ENCODE data around the gene LAMA3. TPM values are rescaled to one million over a fixed set of nuclear protein-coding genes. Genes with fewer than 3 reads are reported as not detected.

The LAMA3 gene
- total and polyA plus RNA-seq, 10 of the 15 experiments (the other 5 are each of a cell fraction or from before 2014, with no cell fraction given), result 0.37 to 6.5 (median 5.4) TPM

DNA sequence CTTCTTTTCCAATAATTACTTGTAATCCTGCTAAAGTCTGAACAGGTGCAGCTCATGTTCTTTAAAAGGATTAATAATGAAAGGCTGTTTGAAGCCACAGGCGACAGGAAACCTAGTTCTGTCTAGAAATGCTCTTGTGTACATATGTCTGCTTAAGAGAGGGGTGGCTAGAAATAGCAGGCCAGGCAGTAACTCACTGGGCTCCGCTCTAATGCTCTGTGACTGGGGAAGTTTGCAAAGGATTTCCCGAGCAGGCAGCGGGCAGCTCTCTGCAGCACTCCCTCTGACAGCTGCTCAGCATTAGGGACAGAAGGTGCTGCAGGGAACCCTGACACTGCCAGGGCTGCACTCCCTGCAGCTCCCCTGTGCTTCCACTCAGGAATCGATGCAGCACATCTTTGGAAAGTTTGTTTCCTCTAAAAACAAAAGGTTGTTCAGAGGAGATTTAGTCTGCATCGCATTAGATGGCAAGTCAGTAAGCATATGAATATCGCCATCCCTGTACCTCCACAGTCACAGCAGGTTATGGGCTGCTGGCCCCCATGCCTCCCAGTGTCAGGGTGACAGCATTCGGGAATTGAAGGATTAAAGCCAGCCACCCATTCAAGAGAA lies 292.2 kb downstream of the LAMA3 start (continued):
- TF ChIP-seq, protein P1, sequence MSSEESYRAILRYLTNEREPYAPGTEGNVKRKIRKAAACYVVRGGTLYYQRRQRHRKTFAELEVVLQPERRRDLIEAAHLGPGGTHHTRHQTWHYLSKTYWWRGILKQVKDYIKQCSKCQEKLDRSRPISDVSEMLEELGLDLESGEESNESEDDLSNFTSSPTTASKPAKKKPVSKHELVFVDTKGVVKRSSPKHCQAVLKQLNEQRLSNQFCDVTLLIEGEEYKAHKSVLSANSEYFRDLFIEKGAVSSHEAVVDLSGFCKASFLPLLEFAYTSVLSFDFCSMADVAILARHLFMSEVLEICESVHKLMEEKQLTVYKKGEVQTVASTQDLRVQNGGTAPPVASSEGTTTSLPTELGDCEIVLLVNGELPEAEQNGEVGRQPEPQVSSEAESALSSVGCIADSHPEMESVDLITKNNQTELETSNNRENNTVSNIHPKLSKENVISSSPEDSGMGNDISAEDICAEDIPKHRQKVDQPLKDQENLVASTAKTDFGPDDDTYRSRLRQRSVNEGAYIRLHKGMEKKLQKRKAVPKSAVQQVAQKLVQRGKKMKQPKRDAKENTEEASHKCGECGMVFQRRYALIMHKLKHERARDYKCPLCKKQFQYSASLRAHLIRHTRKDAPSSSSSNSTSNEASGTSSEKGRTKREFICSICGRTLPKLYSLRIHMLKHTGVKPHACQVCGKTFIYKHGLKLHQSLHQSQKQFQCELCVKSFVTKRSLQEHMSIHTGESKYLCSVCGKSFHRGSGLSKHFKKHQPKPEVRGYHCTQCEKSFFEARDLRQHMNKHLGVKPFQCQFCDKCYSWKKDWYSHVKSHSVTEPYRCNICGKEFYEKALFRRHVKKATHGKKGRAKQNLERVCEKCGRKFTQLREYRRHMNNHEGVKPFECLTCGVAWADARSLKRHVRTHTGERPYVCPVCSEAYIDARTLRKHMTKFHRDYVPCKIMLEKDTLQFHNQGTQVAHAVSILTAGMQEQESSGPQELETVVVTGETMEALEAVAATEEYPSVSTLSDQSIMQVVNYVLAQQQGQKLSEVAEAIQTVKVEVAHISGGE (CRISPR knock-in tag; IDR thresholded peaks at IDR 0.05), result no peak
- TF ChIP-seq TCF7 (IDR thresholded peaks at IDR 0.05; ENCODE audit: borderline replicate concordance) (no peak), NFYB (IDR thresholded peaks at IDR 0.05; ENCODE audit: insufficient read depth, low read depth, low read length) (no peak), HDAC2 (IDR thresholded peaks at IDR 0.05) (no peak), NR2C2 (IDR thresholded peaks at IDR 0.05; ENCODE audit: borderline replicate concordance, control insufficient read depth, insufficient read length, low read depth) (no peak), SUPT20H (IDR thresholded peaks at IDR 0.05; ENCODE audit: borderline replicate concordance, control insufficient read depth, low read depth, low read length) (no peak), MYB (IDR thresholded peaks at IDR 0.05; ENCODE audit: borderline replicate concordance, low read depth, low read length) (no peak), ZBED1 (IDR thresholded peaks at IDR 0.05; ENCODE audit: borderline replicate concordance) (0 out of 2 replicates have a peak, but pooled peaks have one; percentile 58), RB1 (IDR thresholded peaks at IDR 0.05; ENCODE audit: borderline replicate concordance) (no peak), SMAD5 (IDR thresholded peaks at IDR 0.05; ENCODE audit: low read depth) (no peak)
- TF ChIP-seq, protein P2, sequence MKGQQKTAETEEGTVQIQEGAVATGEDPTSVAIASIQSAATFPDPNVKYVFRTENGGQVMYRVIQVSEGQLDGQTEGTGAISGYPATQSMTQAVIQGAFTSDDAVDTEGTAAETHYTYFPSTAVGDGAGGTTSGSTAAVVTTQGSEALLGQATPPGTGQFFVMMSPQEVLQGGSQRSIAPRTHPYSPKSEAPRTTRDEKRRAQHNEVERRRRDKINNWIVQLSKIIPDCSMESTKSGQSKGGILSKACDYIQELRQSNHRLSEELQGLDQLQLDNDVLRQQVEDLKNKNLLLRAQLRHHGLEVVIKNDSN (IDR thresholded peaks at IDR 0.05; ENCODE audit: borderline replicate concordance, extremely low read length, insufficient read depth, low read depth, low read length), result no peak
- TF ChIP-seq, protein P3, sequence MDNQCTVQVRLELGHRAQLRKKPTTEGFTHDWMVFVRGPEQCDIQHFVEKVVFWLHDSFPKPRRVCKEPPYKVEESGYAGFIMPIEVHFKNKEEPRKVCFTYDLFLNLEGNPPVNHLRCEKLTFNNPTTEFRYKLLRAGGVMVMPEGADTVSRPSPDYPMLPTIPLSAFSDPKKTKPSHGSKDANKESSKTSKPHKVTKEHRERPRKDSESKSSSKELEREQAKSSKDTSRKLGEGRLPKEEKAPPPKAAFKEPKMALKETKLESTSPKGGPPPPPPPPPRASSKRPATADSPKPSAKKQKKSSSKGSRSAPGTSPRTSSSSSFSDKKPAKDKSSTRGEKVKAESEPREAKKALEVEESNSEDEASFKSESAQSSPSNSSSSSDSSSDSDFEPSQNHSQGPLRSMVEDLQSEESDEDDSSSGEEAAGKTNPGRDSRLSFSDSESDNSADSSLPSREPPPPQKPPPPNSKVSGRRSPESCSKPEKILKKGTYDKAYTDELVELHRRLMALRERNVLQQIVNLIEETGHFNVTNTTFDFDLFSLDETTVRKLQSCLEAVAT (IDR thresholded peaks at IDR 0.05), result no peak
- TF ChIP-seq, protein P4, sequence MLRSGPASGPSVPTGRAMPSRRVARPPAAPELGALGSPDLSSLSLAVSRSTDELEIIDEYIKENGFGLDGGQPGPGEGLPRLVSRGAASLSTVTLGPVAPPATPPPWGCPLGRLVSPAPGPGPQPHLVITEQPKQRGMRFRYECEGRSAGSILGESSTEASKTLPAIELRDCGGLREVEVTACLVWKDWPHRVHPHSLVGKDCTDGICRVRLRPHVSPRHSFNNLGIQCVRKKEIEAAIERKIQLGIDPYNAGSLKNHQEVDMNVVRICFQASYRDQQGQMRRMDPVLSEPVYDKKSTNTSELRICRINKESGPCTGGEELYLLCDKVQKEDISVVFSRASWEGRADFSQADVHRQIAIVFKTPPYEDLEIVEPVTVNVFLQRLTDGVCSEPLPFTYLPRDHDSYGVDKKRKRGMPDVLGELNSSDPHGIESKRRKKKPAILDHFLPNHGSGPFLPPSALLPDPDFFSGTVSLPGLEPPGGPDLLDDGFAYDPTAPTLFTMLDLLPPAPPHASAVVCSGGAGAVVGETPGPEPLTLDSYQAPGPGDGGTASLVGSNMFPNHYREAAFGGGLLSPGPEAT (IDR thresholded peaks at IDR 0.05; ENCODE audit: low read depth), result no peak
- TF ChIP-seq, protein P5, sequence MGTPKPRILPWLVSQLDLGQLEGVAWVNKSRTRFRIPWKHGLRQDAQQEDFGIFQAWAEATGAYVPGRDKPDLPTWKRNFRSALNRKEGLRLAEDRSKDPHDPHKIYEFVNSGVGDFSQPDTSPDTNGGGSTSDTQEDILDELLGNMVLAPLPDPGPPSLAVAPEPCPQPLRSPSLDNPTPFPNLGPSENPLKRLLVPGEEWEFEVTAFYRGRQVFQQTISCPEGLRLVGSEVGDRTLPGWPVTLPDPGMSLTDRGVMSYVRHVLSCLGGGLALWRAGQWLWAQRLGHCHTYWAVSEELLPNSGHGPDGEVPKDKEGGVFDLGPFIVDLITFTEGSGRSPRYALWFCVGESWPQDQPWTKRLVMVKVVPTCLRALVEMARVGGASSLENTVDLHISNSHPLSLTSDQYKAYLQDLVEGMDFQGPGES (IDR thresholded peaks at IDR 0.05), result no peak
- TF ChIP-seq, protein P6, sequence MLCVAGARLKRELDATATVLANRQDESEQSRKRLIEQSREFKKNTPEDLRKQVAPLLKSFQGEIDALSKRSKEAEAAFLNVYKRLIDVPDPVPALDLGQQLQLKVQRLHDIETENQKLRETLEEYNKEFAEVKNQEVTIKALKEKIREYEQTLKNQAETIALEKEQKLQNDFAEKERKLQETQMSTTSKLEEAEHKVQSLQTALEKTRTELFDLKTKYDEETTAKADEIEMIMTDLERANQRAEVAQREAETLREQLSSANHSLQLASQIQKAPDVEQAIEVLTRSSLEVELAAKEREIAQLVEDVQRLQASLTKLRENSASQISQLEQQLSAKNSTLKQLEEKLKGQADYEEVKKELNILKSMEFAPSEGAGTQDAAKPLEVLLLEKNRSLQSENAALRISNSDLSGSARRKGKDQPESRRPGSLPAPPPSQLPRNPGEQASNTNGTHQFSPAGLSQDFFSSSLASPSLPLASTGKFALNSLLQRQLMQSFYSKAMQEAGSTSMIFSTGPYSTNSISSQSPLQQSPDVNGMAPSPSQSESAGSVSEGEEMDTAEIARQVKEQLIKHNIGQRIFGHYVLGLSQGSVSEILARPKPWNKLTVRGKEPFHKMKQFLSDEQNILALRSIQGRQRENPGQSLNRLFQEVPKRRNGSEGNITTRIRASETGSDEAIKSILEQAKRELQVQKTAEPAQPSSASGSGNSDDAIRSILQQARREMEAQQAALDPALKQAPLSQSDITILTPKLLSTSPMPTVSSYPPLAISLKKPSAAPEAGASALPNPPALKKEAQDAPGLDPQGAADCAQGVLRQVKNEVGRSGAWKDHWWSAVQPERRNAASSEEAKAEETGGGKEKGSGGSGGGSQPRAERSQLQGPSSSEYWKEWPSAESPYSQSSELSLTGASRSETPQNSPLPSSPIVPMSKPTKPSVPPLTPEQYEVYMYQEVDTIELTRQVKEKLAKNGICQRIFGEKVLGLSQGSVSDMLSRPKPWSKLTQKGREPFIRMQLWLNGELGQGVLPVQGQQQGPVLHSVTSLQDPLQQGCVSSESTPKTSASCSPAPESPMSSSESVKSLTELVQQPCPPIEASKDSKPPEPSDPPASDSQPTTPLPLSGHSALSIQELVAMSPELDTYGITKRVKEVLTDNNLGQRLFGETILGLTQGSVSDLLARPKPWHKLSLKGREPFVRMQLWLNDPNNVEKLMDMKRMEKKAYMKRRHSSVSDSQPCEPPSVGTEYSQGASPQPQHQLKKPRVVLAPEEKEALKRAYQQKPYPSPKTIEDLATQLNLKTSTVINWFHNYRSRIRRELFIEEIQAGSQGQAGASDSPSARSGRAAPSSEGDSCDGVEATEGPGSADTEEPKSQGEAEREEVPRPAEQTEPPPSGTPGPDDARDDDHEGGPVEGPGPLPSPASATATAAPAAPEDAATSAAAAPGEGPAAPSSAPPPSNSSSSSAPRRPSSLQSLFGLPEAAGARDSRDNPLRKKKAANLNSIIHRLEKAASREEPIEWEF (IDR thresholded peaks at IDR 0.05; ENCODE audit: insufficient replicate concordance, low read depth, low read length), result no peak

All from GM12878 (cell line).